Fibroblast of lung (primary cell): ENCODE measurements around the gene ZBTB7B. TPM values are rescaled to one million over a fixed set of nuclear protein-coding genes. Genes with fewer than 3 reads are reported as not detected.

Source experiments
- DNase-seq, 2 donors: peaks; one replicate each; pipeline versions ENCODE4 v3.0.0 to v3.0.0-alpha.2; 2010; ENCODE audit warnings: low read depth in 2 of 2
- H2AFZ ChIP-seq: 2 replicates; pipeline ENCODE4 v1.5.1; 2012; ENCODE audit warnings: low read length, control low read depth, inconsistent platforms
- H3K27ac ChIP-seq: 2 replicates; pipeline ENCODE4 v1.5.1; 2011; ENCODE audit warnings: low read length, control low read depth; ENCODE audit not compliant: insufficient read depth
- H3K27me3 ChIP-seq: 2 replicates; pipeline ENCODE4 v1.5.1; 2011; ENCODE audit warnings: mild to moderate bottlenecking, low read length; ENCODE audit not compliant: control insufficient read depth, insufficient read depth
- H3K36me3 ChIP-seq: 2 replicates; pipeline ENCODE4 v1.5.1; 2011; ENCODE audit warnings: low read length; ENCODE audit not compliant: control insufficient read depth, insufficient read depth
- H3K4me1 ChIP-seq: 2 replicates; pipeline ENCODE4 v1.5.1; 2011; ENCODE audit warnings: low read length; ENCODE audit not compliant: control insufficient read depth, insufficient read depth; ENCODE audit errors: extremely low read depth
- H3K4me2 ChIP-seq: 2 replicates; pipeline ENCODE4 v1.5.1; 2011; ENCODE audit warnings: low read length, control low read depth; ENCODE audit not compliant: insufficient read depth; ENCODE audit errors: extremely low read depth
- H3K4me3 ChIP-seq, 4 experiments: fragments of 200-600 bp in 1 of 4; sonication (generic) in 1 of 4; replicated peaks in 1 of 4; 2 replicates each; pipeline ENCODE4 v1.5.1; 2011 to 2016; ENCODE audit warnings: low read length in 4 of 4, low read depth in 3 of 4, mild to moderate bottlenecking in 3 of 4, control low read depth in 2 of 4, inconsistent platforms in 1 of 4, mixed read lengths in 1 of 4; ENCODE audit not compliant: insufficient read depth in 1 of 4; ENCODE audit errors: control extremely low read depth in 1 of 4
- H3K79me2 ChIP-seq: 2 replicates; pipeline ENCODE4 v1.5.1; 2012; ENCODE audit warnings: mild to moderate bottlenecking, low read length, inconsistent platforms; ENCODE audit not compliant: control insufficient read depth, insufficient read depth
- H3K9ac ChIP-seq: 2 replicates; pipeline ENCODE4 v1.5.1; 2011; ENCODE audit warnings: mild to moderate bottlenecking, low read length, control low read depth; ENCODE audit not compliant: insufficient read depth
- H3K9me3 ChIP-seq: 2 replicates; pipeline ENCODE4 v1.5.1; 2012; ENCODE audit warnings: low read depth, low read length; ENCODE audit not compliant: control insufficient read depth, insufficient read depth
- H4K20me1 ChIP-seq: 2 replicates; pipeline ENCODE4 v1.5.1; 2011; ENCODE audit warnings: low read length; ENCODE audit not compliant: control insufficient read depth, insufficient read depth; ENCODE audit errors: extremely low read depth
- EZH2 ChIP-seq: IDR thresholded peaks from 2 replicates; pipeline ENCODE4 v1.5.1; 2012; ENCODE audit warnings: low read length, control low read depth, mild to moderate bottlenecking; ENCODE audit errors: missing control alignments
- polyA plus RNA-seq, 2 donors: library from polyadenylated mRNA; depleted of rRNA in 1 of 2; stranded (reverse) in 1 of 2; unstranded in 1 of 2; fragments of >200 nt; gene quantifications; 2 replicates each; pipeline ENCODE4 v1.2.1, GENCODE V29; 2011 to 2012; ENCODE audit warnings: missing spikeins in 1 of 2
- total RNA-seq: library from RNA; depleted of rRNA; stranded (reverse); fragments of >200 nt; gene quantifications from 2 replicates; pipeline ENCODE4 v1.2.1, GENCODE V29; 2014
- TF ChIP-seq, protein P1 (sequence below), 2 donors: IDR thresholded peaks in 1 of 2; conservative IDR thresholded peaks in 1 of 2; 1 replicate in 1 of 2; 2 replicates in 1 of 2; pipeline ENCODE4 v1.5.1; 2011 to 2012; ENCODE audit warnings: low read length in 2 of 2, control low read depth in 1 of 2, inconsistent platforms in 1 of 2, low read depth in 1 of 2, mild to moderate bottlenecking in 1 of 2

Gene ZBTB7B
- total and polyA plus RNA-seq, 2 donors (not counting 1 experiment from before 2014, with no cell fraction given) = 7.0 to 19.3 TPM

- TF ChIP-seq, protein P1, sequence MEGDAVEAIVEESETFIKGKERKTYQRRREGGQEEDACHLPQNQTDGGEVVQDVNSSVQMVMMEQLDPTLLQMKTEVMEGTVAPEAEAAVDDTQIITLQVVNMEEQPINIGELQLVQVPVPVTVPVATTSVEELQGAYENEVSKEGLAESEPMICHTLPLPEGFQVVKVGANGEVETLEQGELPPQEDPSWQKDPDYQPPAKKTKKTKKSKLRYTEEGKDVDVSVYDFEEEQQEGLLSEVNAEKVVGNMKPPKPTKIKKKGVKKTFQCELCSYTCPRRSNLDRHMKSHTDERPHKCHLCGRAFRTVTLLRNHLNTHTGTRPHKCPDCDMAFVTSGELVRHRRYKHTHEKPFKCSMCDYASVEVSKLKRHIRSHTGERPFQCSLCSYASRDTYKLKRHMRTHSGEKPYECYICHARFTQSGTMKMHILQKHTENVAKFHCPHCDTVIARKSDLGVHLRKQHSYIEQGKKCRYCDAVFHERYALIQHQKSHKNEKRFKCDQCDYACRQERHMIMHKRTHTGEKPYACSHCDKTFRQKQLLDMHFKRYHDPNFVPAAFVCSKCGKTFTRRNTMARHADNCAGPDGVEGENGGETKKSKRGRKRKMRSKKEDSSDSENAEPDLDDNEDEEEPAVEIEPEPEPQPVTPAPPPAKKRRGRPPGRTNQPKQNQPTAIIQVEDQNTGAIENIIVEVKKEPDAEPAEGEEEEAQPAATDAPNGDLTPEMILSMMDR (conservative IDR thresholded peaks at IDR 0.05 in 1 of 2, IDR thresholded peaks at IDR 0.05 in 1 of 2; ENCODE audit: low read depth in 1 of 2, low read length in 2 of 2) = no peak
- no peak for TF ChIP-seq EZH2
- Histone ChIP-seq H3K27ac (no peak overlapping the region), H3K36me3 (no peaks in the 10 kb centered on the region), H3K9me3 (no peaks in the 10 kb centered on the region), H4K20me1 (no peaks in the 10 kb centered on the region), H3K4me1 (peaks cover 14% of the 10 kb centered on the region), H3K79me2 (peaks cover 16% of the 10 kb centered on the region), H3K27me3 (no peaks in the 10 kb centered on the region), H3K9ac (no peak overlapping the region), H3K4me3 (no peak overlapping the region), H3K4me2 (no peak overlapping the region), H2AFZ (no peak overlapping the region)
- DNase-seq = no peak
These were observed 4.7 kb downstream of the ZBTB7B start for GRCh38 chr1:155007251-155007828.

DNA sequence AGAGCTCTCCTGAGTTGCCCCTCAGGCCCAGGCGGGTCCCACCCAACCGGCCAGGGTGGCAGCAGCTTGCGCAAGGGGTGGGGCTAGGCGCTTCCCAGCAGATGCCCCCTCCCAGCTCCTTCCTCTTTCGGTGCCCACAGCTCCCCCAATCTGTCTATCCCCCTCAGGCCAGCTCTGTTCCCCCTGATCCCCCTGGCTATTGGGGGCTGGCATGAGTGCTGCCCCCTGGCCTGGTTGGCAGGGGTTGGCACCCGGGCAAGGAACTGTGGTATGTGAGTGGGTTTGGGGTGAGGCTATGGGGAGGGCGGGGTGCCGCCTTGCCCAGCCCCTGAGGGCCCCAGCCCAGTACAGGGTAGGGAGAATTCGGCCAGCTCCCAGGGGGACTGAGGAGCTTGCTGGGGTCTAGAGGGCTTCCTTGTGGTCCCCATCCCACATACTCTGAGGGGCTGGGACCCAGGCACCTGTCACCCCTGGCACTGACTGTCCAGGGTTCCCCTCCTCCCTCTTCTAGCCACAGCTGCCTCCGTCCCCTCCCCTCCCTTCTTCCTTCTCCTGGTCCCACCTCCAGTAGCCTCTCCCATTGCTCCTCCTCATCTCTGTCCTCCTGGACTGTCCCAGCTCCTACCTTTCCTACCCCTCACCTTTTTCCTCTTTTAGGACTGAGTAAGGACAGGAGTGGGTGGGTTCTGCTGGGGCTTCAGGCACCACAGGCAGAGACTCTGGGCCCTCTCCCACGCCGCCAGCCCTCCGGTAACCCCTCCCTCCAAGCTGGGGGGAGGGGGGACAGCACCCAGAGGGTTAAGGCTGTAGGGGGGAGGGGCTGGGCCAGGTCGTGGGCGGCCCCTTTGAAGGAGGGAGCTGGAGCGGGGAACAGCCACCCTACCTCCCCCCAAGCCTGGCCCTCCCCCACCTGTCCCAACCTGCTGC is 5.7 kb downstream of the ZBTB7B start:
- no peak overlapping the region for H3K4me2 ChIP-seq
- H3K79me2 ChIP-seq = peaks cover 11% of the 10 kb centered on the region

GRCh38 chr1:155009221-155009711 is 6.7 kb downstream of the ZBTB7B start:
- TF ChIP-seq, protein P1 (conservative IDR thresholded peaks at IDR 0.05 in 1 of 2, IDR thresholded peaks at IDR 0.05 in 1 of 2; ENCODE audit: low read depth in 1 of 2, low read length in 2 of 2) = no peak
- no peak for TF ChIP-seq EZH2
- no peaks in the 10 kb centered on the region for H3K9me3 ChIP-seq
- H4K20me1 ChIP-seq = no peaks in the 10 kb centered on the region
- H3K36me3 ChIP-seq = no peaks in the 10 kb centered on the region
- peaks cover 12% of the 10 kb centered on the region for H3K4me1 ChIP-seq
- no peak overlapping the region for H3K9ac ChIP-seq
- no peak for DNase-seq
- H3K4me2 ChIP-seq = no peak overlapping the region
- H3K79me2 ChIP-seq = peaks cover 5% of the 10 kb centered on the region
- H3K27me3 ChIP-seq = no peaks in the 10 kb centered on the region
- H2AFZ ChIP-seq = no peak overlapping the region
- H3K4me3 ChIP-seq = no peak overlapping the region
- H3K27ac ChIP-seq = no peak overlapping the region

More for the DNA sequence above, 5.7 kb downstream of the ZBTB7B start:
- Histone ChIP-seq H3K27ac (no peak overlapping the region), H3K36me3 (no peaks in the 10 kb centered on the region), H3K9ac (no peak overlapping the region), H3K4me3 (no peak overlapping the region), H2AFZ (no peak overlapping the region), H4K20me1 (no peaks in the 10 kb centered on the region), H3K4me1 (peaks cover 14% of the 10 kb centered on the region), H3K27me3 (no peaks in the 10 kb centered on the region), H3K9me3 (no peaks in the 10 kb centered on the region)
- TF ChIP-seq EZH2 = no peak
- TF ChIP-seq, protein P1 (conservative IDR thresholded peaks at IDR 0.05 in 1 of 2, IDR thresholded peaks at IDR 0.05 in 1 of 2; ENCODE audit: low read depth in 1 of 2, low read length in 2 of 2) = no peak
- DNase-seq = no peak
